Central memory CD4-positive, alpha-beta T cell (primary cell): ENCODE results near the gene DLX4.

Experiments used
- DNase-seq: peaks from one replicate; pipeline ENCODE4 v3.0.0; 2022

DLX4 gene

DNA sequence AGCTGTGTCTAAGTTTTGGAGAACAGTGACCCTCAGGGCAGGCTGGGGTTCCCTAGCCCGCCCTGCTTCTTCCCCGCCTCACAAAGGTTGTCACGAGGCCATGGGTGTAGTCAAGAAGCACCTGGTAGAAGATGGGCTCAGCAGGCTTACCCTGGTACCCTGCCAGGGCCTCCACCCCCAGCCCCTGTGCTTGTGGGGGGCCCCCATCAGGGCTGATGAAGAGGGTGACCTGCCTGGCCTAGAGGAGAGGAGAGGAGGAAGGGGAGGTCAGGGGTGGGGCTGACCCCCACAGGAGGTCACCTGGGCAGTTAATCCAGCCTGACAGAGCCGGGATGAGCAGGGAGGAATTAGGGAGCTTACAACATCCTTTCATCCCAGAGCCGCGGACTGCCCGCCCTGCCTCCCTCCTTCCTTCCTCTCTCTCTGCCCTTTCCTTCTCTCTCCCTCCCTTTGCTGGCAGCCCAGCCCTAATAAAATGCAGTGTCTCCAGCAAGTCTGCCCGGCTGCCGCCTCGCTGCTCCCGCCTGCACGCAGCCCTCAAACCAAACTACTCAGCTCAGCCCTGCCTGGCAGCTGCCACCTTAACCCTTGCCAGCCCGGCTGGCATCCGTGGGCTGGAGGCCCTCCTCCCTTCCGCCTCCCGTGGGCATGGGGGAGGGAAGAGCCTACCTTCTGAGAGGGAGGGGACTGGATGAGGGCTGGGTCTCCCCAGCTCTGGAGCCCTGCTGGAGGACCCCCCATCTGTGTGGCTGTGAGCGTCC is 18.9 kb downstream of the DLX4 start:
- DNase-seq, result no peak

DNA sequence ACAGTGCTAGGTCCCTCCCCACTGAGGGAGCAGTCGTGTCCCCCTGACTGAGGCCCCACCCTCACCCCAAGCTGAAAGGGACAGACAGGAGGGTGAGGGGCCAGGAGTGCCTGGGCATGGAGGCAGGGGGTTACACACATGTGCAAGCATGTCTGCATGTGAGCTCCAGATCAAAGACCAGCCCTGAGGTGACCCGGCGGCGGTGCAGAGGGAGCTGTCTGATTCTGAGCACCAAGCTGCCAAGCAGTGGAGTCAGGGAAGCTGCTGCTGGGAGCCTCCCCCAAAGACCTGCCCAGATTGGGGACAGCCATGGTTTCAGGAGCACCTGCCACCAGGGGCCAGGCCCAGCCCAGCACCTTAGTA is 20.5 kb downstream of the DLX4 start:
- no peak for DNase-seq

DNA sequence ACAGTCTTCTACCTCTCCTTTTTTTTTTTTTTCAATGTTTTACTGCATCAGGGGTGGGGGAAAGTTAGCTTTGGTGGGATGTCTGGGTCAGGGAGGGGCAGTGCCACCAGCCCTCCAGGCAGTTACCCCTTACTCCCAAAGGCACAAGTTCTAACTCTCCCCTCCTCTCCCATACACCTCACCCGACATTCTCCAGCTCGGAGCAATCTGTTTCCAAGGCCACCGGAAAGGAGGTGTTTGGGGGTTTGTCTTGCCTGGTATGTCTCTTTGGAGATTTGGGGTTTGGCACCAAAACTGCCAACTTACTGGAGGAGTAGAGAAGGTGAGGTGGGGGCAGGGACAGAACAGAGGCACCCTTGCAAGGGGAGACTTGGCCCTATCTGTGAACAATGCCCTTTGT is 21.3 kb downstream of the DLX4 start:
- DNase-seq, result no peak

DNA sequence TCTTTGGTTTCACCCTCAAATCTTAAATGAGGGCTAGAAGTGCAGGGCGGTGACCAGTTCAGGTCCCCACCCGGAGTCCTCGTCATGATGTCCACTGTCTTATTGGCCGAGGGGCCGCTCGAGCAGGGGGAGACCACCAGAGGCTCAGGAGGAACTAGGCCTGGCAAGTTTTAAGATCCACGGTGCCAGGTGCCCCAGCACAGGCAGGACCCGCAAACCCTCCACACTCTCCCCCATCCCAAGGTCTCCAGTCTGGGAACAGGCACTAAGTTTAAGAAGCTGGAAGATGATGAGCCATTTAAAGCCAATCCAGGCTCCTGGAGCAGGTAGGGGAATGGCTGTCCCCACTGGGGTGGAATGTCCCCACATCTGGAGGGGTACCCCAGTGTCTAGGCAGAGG is 21.9 kb downstream of the DLX4 start:
- no peak for DNase-seq

DNA sequence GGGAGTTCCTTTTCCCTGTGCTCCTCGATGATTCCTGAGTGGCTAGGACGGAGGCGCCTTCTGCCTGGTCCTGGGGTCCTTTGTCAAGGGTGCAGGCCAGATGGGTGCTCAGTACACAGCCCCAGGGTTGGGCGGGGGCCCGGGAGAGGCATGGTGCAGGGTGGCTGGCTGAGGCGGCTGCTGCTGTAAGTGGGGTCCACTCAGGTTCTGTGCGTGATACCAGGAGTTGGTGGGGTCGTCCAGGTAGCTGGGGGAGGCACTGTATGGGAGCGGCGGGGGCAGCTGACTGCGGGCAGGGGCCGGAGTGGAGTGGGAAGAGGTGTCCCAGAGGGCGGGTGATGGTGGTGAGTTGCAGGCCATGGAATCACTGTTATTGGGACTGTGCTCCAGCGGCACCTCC is 22.4 kb downstream of the DLX4 start:
- no peak for DNase-seq

DNA sequence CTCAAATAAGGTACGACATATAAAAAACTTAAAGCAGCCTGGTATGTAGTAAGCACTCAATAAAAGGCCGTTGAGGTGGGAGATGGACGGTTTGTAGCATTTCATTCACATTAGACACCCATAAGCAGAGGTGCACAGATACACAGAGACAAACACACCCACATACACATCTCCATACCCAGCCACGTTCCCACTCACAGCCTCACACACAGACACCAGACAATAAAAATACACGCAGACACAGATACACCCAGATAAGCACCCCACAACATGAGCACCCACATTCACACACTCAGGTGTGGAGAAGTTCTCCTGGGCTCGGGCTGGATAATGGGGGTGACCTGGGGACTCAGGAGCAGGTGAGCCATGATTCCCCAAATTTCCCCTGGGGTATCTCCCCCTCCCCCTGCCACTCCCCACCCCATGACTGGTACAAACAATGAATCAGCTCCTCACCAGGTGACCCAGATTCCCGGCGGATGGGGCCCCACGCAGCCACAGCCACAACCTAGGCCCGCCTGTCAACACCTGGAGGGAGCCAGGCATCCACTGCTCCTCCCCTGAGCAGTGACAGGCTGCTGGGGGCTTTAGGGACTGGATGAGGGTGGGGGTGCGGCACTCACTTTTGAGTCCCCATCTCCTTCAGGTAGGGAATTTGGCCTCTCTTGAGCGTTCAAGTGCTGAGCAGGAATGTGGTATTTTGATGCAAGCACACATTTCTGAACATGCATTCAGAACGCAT is 23.4 kb downstream of the DLX4 start:
- no peak for DNase-seq

DNA sequence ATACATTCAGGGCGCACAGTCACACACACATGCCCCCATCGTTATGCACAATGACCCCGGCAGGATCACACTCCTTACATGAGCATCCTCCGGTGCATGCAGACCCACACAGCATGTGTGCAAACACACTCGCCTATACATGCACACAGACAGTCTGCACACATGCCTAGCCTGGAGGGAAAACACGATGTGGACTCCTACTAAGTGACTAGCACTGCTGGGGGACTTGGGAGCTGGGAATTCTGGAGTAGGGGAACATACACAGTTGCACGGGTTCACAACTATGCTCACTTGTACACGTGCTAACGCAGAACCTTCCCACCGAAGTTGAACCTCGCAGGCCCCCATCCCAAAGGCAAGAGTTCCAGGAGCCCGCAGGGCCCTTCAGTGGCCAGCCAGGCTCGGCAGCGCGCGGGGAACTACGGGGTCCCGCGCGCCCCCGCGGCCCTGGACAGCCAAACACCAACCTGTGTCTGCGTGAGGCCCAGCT is 24.0 kb downstream of the DLX4 start:
- DNase-seq, result no peak

DNA sequence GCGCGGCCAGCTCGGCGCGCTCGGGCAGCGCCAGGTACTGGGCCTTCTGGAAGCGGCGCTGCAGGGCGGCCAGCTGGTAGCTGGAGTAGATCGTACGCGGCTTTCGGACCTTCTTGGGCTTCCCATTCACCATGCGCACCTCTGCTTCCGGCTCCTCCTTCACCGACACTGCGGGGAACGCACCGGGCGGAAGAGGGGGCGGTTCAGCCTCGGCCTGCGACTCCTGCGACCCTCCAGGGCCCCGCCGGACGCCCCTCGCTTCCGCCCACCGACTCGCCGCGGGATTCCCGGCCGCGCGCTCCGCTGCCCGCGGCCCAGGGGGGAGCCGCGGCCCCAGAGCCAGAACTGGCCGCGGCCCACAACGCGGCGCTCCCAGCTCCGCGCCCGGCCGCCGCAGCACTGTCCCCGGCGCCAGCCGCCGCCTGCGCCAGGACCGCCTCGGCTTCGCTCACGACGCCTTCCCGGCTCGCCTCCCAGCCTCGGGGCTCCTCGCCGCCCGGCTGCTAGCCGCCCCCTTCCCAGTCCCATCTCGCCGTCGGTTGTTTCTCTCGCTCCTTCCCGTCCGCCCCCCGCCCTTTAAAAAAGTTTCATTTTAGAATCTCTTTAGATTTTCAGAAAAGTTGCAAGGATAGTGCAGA is 24.6 kb downstream of the DLX4 start:
- no peak for DNase-seq

DNA sequence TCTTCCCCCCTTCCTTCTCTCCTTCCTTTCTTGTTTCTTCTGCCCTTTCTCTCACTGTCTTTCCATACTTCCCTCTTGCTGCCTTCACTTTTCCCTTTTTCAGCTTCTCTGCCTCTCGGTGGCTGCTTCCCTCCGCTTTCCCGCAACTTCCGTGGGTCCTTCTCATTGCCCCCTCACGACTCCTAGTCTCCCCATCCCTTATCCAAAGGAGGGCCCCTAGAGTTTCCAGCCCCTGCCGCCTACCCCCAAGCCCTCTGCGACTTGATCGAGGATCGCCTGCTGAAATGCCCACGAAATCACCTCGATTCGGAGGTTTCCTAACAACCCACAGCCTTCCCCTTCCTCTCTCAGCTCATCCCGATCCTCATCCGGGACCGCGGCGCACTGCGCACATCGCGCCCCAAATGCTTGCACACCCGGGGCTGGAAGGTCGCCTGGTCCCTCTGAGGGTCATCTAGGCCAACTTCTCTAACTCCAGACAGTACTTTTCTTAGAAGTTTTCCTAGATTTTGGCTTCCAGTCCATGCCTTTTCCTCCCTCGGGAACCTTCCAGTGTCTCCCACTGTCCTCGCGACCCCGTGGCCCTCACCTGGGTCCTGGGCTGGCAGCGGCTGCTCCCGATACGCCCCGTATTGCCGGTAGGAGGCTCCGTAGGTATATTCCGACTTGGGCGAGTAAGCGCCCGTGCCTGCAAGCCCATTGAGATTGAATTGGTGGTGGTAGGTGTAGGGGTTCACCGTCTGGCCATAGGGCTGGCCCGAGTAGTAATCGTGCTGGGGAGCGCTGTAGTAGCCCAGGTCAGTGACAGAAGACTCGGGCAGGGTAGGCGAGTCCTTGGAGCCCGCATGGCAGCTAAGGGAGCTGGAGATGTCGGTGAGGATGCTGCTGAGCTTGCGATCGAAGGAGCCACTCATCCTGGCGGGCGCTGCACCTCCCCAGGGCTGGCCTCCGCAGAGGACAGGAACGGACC is 25.4 kb downstream of the DLX4 start:
- DNase-seq, result no peak

DNA sequence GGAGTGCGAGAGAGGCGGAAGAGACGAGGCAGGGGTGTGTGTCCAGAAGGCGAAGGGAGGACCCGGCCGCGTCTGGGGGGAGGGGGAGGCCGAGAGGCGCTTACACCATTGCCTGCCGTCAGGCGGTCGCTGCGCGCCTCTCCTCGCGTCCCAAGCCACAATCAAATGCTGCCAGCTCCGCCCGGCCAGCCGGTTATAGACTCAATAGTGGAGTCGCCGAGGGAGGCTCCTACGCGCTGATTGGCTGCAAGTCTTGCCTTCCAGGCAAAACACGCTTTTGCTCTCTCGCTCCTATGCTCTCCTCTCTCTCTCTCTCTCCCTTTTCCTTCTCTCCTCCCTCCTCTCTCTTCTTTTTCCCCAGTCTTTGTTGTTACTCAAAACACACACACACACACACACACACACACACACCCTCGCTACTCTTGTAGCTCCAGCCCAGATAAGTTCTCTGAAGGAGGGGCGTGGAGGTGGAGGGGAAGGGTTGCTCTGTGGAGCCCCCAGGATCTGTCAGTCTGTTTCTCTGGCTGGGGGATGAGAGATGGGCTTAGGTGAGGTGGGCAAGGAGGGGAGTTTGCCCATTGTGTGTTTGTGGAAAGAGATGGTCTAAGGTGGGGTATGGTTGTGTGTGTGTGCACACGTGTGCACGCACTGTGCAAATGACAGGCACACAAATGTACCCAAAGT is 26.2 kb downstream of the DLX4 start, which contains the start of gene DLX3:
TSS of gene DLX3 (minus strand) at position 170 of the 684 bp plus-strand sequence. CDS start 226 bp downstream, outside the sequence.
- DNase-seq, result no peak

DNA sequence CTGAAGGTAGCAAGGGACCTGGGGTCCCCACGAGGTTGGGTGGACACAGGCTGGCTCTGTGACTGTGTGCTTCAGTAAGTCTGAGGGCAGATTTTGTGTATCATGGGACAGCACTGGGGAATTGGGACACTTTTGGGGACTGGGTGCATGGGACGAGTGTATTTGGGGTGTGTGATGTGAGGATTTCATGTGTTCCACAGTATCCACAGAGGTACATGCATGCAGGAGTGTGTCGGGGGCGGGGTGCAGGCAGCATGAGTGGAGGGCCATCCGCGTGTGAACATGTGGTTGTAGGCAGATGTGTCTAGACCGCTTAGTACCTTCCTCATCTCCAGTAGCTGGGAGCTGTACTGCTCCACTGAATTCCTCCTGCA is 27.1 kb downstream of the DLX4 start:
- DNase-seq, result no peak

DNA sequence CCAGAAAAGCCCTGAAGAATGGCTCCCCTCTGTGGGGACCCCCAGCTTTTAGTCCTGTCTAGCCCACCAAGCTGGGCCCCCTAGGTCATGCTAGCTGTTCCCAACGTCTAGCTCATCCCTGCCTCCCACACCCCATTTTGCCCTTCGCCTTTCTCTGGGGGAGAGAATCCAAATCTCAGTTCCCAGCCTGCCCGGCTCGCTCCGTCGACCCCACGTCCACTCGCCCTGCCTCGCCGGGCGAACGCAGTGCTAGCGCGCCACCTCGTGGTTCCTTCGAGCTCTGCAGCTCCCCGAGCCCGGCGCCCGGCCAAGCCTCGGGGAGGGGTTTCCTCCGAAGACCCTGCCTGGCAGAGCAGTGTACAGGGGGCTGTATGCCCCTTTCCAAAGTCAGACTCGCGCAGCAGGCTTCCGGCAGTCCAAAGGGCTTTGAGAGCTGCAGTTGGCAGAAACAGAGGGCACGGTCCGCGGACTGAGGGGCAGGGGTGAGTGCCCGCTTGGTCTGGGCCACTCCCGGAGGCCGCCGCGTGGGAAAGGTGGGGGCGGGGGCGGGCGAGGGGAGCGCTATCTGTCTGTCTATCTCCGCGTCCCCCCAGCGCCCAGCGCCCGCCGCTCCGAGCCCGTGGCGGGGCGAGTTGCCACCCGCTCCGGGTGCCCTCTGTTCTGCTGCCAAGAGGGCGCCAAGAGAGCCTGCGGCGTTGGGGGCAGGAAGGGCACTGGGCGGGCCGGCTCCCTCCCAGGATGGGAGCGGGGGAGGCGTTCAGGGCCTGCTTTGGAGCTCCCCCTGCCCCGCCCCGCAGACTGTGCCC is 27.7 kb downstream of the DLX4 start:
- no peak for DNase-seq

DNA sequence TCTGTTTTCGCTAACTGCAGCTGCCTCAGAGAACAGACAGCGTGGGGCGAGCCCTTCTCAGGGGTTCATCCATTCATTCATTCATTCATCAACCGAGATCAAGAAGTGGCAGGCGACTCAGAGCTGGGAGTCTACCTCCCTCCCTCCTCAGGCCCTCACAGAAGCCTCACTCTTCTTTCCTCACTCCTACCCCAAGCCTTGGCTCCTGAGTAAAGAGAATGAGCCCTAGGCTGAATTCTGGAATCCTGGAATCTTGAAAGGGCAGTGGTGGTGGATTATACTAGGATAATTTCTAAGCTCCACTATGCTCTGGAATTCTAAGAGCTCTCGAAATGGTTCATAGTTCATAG is 28.3 kb downstream of the DLX4 start:
- no peak for DNase-seq

DNA sequence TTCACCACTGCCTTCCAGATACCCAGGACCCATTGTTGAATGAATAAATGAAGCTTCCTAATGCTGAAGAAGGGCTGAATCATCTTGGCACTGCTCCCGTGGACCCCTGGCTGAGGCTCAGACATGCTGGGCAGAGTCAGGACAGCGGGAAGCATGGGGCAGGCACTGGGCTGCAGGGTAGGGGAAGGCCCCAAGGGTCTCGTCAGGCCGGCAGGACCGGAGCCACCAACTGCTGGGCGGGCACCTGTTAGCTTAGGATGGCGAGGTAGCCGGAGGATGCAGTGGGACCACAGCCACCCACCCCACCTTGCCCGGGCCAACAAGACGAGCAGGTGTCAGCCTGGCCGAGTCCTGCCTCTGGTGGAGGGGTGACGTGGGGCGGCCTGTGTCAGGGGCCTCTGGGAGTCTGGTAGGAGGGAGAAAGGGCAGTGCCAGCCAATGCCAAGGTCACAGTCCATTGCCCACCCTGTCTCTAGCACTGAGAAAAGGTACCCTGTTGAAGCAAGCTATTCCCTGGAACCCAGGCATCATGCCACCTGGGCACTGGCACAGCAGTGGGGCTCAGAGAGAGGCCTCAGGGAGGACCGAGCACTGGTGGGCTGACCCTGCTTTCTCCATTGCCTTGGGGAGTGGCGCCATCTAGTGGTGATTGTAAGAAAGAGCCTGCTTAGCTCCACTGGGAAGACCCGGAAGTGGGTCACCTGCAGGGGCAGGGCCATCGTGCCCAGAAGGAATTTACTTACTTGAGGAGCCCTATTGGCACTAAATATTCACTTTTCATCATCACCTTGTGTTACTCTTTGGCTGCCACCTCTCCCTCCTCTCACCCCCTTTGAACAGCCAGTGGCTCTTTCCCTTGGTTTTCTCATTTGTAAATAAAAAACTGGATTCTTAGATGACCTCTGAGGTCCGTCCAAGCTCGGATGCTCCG is 29.0 kb downstream of the DLX4 start:
- DNase-seq, result peak; percentile 79

DNA sequence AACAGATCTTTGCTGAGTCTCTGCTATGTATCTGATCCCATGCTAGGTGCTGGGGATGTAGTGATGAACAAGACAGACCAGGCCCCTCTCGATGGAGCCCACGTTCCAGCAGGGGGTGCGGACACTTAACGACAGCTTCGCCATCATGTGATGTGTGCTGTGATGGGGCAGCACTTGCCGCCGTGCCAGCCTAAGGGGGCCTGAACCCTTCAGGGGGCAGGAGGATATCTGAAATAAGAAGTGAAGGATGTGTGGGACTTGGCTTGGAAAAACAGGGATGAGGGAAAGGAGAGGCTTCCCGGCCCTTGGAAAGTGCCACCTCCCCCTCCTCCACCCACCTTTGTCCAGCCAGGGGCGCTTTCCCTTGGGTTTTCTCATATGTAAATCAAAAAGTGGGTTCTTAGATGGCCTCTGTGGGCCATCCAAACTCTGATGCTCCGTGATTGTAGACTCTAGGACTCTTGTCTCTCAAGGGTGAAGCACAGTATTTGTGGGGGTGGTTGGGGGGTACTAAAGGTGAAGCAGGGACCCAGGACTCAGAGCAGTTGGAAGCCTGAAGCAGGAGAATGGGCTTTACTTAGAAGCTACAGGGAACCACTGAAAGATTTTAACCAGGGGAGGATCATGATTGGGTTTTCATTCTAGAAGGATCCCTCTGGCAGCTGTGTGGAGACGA is 30.0 kb downstream of the DLX4 start:
- no peak for DNase-seq

DNA sequence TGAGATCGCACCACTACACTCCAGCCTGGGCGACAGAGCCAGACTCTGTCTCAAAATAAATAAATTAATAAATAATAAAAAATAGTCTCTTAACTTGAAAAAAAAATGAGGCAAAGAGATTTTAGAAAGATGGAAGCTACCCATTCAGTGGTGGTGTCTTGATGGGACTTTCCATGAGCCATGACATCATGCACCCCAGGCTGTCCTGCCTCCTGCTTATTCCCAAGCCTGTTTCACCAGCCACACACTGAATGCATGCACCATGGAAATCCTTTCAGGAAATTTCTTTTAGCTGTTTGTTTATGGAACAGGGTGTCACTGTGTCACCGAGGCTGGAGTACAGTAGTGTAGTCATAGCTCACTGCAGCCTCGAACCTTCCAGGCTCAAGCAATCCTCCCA is 34.9 kb downstream of the DLX4 start:
- no peak for DNase-seq

DNA sequence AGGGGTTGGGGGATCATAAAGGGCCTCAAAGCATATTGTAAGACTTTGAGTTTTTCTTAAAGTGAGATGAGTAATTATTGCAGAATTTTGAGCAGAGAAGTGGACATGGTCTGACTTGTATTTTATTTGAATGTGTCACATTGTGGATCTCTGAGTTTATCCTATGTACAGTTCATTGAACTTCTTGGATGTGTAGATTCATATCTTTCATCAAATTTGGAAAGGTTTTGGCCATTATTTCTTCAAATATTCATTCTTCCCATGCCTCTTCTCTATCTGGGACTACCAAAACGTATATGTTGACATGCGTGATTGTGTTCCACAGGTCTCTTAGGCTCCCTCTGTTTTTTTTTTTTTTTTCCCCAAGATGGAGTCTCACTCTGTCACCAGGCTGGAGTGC is 40.3 kb downstream of the DLX4 start:
- no peak for DNase-seq

DNA sequence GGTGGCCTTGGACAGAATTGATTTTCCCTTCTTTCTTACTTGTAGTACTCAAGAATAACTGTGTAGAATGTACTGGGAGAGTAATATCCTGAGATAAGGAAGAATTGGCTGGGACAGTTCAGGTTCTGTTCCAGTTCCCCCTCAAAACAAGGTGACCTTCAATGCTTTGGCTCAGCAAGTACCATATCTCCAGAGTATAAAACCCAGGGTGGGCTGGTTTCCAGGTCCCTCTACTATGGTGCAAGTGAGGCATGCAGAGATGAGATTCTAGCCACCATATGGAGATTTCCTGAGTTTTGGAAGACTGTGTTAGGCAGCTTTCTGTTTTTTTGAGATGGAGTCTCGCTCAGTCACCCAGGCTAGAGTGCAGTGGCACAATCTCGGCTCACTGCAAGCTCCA is 44.1 kb downstream of the DLX4 start:
- DNase-seq, result no peak

DNA sequence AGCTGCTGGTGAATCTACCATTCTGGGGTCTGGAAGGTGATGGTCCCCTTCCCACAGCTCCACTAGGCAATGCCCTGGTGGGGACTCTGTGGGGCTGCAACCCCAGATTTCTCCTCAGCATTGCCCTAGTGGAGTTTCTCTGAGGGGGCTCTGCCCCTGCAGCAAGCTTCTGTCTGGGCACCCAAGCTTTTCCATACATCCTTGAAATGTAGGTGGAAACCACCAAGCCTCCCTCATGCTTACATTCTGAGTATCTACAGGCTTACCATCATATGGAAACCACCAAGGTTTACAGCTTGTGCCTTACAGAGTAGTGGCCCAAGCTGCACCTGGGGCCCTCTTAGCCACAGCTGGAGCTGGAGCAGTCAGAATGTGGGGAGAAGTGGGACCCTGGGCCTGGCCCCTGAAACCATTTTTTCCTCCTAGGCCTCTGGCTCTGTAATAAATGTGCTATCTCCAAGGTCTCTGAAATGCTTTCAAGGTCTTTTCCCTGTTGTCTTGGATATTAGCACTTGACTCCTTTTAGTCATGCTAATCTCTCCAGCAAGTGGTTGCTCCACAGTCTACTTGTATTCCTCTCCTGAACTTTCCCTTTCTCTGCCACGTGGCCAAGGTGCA is 45.6 kb downstream of the DLX4 start:
- DNase-seq, result no peak
